HG02973 (cell line): Measurements from ENCODE around the gene ITFG1.
"Not testable (repeated sequence)": the region's sequence is repeated elsewhere in the genome, so short reads cannot be mapped to it uniquely, and the experiment has no call there.

Experiments used
- ATAC-seq: cut with Tn5 transposase; IDR thresholded peaks from one replicate; pipeline ENCODE4 v1.9.1; 2021; ENCODE audit warnings: moderate library complexity; ENCODE audit not compliant: unreplicated experiment

The ITFG1 gene

DNA sequence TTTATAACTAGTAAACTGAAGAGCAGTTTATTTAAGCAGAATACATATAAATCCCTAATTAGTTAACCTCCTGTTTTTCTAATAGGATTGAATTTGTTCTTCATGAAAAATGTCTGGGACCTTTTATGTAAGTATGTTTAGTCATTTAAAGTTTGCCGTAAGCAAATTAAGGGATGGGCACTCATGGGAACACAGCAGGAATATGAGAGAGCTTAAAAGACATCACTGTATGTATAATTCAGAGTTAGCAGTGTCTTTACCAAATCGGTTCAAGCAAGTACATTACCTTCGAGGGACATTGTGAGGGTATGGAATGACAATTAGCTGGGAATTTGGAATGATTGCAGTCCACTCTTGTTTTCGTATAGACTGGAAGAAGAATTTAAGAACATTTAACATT, 299.4 kb downstream of the ITFG1 start:
- no peak for ATAC-seq

DNA sequence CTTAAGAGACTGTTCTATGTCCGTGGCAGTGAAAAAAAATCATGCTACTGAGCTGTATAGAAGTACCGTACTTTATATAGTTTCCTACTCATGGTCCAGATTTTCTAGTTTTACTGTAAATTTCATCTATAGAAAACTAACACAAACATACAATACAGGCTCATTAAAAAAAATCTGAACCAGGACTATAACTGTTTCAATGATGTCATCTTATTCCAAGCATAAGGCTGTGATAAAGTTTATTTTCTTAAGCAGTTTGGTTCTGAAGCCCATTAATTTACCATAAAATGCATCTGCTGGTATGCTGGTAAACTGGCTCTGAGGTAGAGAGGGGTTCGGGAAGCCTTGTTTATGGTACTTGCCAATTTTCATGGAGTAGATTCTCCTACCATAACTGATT, 300.4 kb downstream of the ITFG1 start:
- ATAC-seq: no peak

DNA sequence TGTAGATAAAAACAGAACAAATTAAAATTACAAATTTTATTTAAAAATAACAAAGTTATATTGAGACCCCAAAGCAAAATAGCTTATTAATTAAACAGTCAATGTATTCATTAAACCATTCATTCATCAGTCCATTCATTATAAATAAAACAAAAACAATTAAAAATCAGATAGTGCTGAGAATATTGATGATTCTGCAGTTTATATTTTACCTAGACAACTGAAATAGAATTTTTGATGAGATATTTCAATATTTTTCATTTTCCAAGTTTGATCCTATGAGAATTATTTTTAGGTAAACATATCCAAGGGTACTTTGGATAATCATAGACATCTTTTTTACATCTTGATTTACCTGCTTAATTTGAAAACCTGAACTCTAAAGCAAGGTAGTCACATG, 301.9 kb downstream of the ITFG1 start:
- no peak for ATAC-seq

DNA sequence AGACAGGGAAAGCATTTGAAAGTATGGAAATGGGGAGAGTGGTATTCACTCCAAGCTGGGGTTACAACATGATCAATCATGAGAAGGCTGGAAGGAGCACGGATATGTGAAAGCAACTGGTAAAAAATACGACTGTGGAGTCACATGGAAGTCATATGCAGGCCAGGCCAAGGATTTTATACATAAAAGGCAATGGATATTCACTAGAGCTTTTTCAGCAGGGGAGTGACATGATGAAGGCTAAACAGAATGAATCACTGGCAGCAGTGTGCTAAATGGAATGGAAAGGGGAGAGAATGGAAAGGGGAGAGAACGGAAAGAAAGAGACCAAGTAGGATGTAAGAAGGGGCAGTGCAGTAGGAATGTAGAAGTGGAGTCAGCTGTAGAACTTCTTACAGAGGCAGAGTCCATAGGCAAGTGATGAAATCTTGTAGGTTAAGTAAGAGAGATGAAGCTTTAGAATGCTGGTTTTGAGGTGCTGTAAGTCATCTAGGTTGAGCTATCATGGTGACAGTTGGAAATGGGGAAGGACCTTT, 304.1 kb downstream of the ITFG1 start:
- no peak for ATAC-seq

DNA sequence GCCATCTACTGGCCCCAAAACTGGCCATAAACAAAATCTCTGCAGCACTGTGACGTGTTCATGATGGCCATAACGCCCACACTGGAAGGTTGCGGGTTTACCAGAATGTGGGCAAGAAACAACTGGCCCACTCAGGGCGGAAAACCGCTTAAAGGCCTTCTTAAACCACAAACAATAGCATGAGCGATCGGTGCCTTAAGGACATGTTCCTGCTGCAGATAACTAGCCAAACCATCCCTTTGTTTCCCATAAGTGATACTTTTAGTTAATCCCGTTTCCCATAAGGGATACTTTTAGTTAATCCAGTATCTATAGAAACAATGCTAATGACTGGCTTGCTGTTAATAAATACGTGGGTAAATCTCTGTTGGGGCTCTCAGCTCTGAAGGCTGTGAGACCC, 308.4 kb downstream of the ITFG1 start:
- ATAC-seq: not testable (repeated sequence)

DNA sequence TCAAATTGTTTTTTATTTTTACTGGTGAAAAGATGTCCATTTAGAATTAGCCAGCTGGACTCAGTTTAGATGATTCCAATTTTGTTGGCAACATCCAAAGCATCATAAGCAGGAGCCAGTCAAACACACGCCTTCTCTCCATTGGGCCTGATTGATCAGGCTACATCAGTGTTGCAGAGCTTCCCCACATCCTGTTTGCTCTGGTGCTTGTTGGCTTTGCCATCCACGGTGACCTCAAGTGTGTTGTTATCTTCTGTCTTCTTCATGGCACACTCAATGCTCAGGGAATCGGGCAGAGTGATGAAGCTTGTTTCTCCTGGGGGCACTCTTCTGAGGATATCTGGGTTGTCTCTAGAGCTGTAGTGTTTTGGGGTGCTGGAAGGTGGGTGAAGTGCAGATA, 310.8 kb downstream of the ITFG1 start:
- no peak for ATAC-seq

DNA sequence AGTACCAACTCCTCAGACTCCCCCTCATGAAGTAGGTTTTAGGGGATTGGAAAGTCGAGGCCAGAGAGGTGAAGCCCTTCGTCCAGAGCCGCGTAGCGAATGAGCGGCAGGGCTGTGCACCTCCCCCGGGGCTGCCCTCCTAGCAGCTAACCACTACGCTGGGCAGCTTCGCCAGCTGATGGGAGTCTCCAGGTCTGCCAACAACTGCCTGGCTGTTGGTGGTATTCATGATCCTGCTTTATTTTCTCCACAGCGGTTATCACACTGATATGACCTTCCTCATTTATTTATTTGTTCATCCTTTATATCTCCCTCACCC, 316.3 kb downstream of the ITFG1 start:
- ATAC-seq: peak; percentile 0

DNA sequence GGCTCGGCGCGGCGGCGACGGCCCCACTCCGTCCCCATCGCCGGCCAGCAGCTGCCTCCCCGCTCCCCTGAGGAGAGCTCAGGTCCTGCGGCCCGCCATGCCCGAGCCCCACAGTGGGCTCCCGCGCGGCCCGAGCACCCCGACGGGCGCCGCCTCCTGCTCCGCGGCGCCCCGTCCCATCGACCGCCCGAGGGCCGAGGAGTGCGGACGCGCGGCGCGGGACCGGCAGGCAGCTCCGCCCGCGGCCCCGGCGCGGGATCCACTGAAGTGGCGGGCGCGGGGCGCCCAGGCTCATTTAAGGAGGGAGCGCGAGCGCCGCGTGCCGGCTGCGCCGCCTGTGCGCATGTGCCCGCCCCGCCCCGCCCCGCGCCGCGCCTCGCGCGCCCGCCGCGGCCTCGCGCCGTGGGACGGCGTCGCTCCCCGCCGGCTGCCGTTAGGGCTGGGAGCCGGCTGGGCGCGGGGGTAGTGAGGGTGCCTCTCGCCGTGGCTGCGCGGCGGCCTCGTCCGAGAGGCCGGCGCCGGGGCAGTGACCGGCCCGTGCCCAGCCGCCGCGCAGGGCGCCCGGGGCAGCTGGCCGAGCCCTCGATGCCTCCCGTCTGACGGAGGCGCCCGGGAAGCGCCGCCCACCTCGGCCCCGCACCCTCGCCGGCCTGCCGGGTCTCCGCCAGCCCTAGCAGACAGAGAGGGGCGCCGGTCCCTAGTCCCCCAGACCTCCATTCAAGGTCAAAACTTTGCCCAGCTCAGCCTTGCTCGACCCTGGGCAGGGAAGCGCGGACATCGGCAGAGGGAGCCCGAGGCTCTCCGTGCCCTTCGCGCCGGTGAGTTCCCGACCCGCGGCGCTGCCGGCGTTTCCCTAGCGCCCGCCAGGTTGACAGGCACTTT, 316.9 kb downstream of the ITFG1 start, which contains the start of gene NETO2:
TSS of gene NETO2 (minus strand) at position 269 of the 882 bp plus-strand sequence. CDS start 333 bp downstream, outside the sequence.
- peak; percentile 39 for ATAC-seq

DNA sequence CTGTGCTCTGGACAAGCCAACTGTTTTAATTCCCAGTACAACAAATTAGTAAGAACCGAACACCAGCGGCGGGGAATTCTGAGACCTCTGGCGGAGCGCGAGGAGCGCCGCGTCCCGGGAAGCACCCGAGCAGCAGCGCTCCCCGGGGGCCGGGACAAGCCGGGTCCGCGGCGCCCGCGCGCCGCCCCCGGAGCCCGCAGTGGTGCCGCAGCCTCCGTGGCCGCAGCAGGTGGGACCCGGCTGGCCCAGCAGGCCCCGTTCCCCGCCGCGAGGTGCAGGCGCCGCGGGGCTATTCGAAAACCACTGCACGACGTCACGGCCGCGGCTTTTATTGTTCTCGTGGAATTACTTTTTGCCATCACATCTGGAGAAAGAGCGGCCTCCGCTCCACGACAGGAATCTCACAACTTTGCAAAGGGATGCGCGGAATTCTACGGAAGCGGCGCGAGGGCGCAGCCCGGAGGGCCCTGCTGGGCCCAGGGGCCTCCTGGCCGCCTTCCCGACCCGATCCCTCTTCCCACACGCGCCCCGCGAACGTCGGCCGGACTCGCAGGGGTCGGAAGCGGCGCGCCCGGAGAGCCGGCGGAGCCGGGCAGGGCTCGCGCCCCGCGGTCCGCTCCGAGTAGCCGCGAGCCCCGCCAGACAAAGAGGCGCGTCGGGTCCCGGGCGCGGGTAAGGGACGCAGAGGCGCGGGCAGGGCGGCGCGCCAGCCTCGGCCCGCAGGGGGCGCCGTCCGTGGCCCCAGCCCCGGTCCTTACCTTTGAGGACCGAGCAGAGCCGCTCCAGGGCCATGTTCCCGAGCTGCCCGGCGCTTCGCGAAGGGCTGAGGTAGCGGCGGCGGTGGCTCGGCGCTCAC, 317.8 kb downstream of the ITFG1 start:
- ATAC-seq: peak; percentile 60

DNA sequence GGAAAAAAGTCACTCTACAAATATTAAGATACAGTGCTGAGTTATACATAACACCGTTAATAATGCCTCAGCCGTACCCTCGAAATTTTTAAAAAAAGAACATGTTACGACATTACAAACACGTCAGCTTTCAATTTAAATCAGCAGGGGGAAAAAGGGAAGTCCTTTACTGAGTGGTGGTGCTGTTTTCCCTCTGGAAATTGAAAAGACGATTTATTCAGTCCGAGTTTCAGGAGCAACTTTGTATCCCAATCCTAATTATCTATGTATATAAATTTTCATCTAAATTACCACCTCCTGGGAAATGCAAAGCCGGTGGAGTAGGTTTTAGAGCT, 318.4 kb downstream of the ITFG1 start:
- no peak for ATAC-seq

DNA sequence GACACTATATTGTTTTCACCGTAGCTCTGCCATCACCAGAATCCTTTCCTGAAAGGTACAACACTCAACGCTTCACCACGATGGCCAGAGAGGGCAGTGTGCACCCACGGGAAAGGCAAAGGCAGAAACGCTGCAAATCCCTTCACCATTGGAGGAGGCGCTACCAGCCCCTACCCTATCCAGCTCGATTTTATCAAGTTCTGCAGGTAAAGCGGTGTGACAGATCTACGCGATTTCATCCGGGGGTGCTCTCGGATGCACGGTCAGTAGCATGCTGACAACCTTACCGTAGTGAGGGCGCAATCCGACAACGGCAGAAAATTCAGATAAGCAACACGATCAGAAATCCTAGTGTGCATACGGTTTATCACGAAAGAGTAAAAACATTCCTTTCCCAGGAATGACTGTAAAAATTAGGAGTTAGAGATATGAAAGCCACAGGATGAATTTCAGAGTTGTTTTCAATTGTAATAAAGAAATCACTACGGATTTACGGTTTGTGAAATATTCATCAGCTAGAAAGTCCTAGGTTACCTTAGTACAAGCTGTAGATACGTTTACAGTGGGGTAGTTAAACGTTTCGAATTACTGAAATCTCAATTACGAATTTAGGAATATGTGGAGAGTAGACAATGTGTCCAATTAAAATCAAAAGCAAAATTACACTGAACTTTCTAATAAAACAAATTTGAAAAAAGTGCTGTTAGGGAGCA, 318.9 kb downstream of the ITFG1 start:
- peak; percentile 49 for ATAC-seq

DNA sequence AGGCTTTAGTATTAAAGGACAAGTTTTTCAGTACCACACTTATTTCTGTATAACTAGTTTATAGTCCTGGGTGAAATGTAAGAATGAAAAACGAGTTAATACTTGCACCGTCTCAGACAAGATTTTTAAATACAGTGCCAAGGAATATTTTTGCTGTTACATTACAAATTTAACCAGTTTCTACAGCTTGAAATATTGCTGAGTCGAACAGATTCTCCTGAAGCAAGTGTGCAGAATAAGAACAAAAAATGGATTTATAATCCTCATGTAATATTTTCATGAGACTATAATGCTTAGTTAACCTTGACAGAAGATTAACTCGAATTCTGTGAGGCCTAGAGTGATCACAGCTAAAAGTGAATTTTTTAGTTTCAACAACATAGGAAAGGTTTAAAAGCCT, 320.2 kb downstream of the ITFG1 start:
- no peak for ATAC-seq

DNA sequence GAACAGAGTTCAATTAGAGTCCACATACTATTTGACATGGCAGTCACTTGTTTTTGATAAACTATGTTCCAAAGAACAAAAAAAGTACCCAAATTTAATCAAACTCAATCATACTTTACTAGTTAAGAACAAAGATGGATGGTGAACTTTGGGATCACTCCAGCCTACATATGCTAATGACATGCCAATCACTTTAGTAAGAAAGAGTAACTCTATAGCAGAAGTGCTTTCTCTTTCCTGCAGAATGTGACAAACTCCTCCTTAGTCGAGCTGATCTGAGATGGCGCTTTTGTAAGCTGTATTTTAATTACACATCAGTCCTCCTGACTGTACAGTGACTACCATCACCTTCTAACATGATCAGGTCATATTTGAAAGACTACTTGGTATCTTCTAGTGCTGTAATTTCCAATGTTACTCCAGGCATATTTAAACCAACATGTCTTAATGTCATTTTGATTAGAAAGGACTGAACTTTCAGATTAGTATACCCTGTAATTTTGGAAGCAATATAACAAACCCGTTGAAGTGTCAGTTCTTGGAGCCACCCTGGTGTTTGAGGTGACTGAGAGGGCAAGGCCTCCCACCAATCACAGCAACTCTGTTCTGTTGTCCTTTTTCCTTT, 321.2 kb downstream of the ITFG1 start:
- ATAC-seq: no peak

DNA sequence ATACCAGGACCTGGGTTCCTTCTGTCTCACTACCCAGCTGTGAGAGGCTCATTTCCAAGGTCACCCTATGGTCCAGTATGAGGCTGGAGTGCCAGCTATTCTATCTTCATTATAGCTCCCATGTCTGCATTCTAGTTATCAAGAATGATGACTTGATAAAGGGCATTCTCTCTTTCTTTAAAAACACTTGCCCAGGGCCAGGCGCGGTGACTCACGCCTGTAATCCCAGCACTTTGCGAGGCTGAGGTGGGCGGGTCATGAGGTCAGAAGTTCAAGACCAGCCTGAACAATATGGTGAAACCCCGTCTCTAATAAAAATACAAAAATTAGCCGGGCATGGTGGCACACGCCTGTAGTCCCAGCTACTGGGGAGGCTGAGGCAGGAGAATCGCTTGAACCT, 322.9 kb downstream of the ITFG1 start:
- not testable (repeated sequence) for ATAC-seq

DNA sequence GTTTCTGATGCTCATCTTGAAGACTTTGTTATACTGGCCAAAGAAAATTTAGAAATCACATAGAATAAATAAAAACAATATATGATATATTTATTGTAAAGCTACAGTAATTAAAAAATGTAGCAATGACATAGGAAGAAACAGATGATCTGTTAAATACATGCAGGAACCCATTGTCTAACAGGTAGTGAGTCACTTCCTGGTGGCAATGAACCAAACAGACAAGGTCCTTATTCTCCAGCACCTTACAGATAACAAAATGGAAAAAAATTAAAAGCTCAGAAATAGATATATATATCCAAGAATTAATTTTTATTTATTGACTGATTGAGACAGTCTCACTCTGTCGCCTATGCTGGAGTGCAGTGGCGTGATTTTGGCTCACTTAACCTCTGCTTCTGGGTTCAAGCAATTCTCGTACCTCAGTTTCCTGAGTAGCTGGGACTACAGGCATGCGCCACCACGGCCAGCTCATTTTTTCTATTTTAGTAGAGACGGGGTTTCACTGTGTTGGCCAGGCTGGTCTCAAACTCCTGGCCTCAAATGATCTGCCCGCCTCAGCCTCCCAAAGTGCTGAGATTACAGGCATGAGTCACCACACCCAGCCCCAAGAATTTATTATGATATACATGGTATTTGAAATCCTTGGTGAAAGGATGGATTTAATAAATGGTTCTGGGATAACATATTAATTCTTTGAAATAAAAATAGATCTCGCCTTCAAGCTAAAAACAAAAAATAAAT, 324.6 kb downstream of the ITFG1 start:
- ATAC-seq: no peak

DNA sequence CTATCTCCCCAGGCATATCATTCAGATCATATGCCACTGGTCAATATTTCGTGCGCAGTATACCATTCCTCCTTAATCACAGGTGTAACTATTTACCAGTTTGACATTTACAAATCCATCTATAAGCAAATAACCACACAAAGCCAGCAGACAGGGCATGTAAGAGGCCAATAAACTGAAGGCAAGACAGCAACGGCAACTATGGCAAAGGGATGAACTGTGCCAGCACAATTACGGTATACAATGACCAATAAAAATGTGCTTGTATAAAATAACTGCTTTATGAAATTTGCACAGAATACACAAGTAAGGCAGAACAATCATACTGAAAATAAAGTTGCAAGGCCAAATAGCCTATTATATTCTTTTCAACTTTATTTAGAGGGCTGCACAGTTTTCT, 326.3 kb downstream of the ITFG1 start:
- no peak for ATAC-seq

DNA sequence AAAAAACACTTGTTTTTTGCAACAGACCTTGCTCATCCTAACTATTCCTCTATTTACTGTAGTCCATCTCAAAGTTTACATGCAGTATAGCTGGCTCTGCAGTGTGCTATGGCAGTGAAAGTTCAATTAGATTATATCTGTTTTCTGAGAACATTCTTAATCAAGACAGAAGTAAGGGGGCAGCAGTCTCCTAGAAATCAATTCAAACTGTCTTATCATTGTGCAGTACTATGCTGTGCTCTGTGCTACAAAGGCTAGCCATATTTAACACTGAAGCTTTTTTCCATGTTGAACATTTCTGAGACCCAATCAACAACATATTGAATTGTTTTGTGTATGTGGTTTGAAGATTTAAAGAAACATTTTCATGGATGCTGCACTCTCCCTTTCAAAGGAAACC, 328.6 kb downstream of the ITFG1 start:
- no peak for ATAC-seq

DNA sequence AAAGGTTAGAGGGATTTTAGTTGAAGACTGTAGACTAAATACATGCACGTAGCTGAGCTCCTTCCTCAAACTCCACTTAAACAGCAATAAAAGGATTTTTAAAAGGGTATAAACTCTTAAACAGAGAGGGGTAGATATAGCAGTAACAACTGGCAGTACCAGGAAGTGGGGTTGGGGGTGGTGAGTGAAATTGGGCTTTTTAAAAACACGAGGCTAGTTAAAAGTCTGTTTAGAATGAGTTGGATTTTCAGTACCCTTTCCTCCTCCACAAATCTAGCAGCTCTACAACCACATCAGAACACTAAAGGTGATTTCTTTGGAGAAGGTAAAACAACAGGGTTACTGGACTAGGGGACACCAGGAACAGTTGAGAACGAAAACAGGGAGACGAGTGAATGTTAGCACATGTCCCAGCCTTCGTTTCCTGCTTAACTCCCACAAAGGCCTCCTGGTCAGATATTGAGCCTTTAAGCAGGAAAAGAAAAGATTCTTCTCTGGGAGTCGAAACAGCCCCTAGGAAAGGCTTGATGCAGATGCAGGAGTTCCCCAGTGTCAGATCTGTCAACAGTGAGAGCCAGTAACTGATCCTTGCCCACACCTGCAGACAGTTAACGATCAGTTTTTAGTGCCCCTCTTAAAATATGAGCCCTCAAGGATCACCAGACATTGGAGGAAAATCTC, 331.0 kb downstream of the ITFG1 start:
- ATAC-seq: no peak

DNA sequence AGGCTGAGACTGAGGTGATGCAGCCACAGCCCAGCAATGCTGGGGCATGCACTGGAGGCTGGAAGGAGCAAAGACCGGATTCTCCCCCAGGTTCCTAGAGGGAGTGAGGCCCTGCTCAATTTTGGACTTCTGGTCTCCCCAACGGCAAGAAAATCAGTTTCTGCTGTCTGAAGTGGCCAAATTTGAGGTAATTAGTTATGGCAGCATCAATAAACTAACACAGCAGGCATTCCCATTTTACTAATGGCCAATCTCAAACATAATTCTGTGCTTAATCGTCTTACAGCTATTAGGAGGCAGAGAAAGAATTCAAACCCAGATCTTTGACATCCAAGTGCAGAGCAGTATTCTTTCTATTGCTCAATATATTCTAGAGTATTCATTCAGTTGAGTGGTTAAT, 333.3 kb downstream of the ITFG1 start:
- no peak for ATAC-seq

DNA sequence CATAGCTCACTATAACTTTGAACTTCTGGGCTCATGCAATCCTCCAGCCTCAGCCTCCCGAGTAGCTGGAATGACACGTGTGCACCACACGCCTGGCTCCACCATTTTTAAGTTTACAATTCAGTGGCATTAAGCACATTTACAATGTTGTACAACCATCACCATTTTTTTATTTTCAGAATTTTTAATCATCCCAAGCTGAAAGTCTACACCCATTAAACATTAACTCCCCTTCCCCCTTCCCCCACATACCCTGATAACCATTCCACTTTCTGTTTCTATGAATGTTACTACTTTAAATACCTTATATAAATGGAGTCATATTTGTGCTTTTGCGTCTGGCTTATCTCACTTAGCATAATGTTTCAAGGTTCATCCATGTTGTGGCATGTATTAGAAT, 335.1 kb downstream of the ITFG1 start:
- no peak for ATAC-seq
